Esophagus squamous epithelium (tissue), 4 donors: ENCODE data around the gene ALG9.

Source experiments
- CTCF ChIP-seq, 6 experiments: fragments of 450-650 bp in 4 of 6; fragments of 200-600 bp in 2 of 6; sonication (generic) in 2 of 6; IDR thresholded peaks; one replicate each; pipeline ENCODE4 v1.5.1; 2016 to 2019; ENCODE audit warnings: antibody characterized with exemption in 6 of 6, mild to moderate bottlenecking in 4 of 6, moderate library complexity in 4 of 6
- POLR2A ChIP-seq, 4 donors: fragments of 450-650 bp; IDR thresholded peaks; one replicate each; pipeline ENCODE4 v1.6.1; 2017; ENCODE audit warnings: antibody characterized with exemption in 4 of 4, mild to moderate bottlenecking in 4 of 4, moderate library complexity in 3 of 4

DNA sequence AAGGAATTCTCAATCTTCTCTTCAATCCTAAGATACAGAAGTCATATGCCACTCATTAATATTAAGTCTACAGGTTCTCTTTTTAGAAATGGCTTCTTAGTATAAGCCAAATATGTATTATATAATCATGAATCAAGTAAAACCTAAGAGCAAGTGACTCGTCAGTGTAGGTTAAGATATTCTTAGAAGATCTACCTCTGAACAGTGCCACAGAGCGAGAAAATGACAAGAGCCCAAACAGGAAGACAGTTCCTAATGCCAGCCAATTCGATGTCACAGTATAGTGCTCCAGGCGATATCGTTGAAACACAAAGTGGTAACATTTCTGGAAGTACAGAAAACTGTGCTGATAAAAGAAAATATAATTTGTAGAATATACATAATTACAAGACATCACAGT, 33.3 kb downstream of the ALG9 start:
- TF ChIP-seq POLR2A (IDR thresholded peaks at IDR 0.05) = no peak
- TF ChIP-seq CTCF (IDR thresholded peaks at IDR 0.05) = no peak
